T47D (cell line): ENCODE measurements around the gene TMEM258.
A peak's percentile ranks its signal among the peaks of the same experiment; 100 is the strongest.

Experiments used
- DNase-seq, 2 experiments: peaks; one replicate each; pipeline versions ENCODE4 v3.0.0 to v3.0.0-alpha.2; 2011 to 2012; ENCODE audit warnings: low read depth in 1 of 2, low spot score in 1 of 2
- JUND ChIP-seq: IDR thresholded peaks from 2 replicates; pipeline ENCODE4 v1.6.1; 2012; ENCODE audit warnings: low read depth
- in situ Hi-C: cut with HindIII; loops from 2 replicates; pipeline ENCODE4 v1.10.0; 2016; ENCODE audit warnings: low sequenced_read_pairs, low pct_unique_long_range_greater_than_20kb

The TMEM258 gene

GRCh38 chr11:61792310-61793082 lies at the start of gene TMEM258, which contains the start of gene FEN1:
Gene TMEM258 (minus strand): TSS chr11:61792599. CDS start chr11:61792558, 41 bp downstream.
Gene FEN1 (plus strand): TSS chr11:61792911. CDS start chr11:61795362, 2,451 bp downstream.
- DNase-seq = peak; percentile 95 to 97
- in situ Hi-C loops = no loop called here
- no peak for TF ChIP-seq JUND

- no peak for DNase-seq
- no peak for TF ChIP-seq JUND
- in situ Hi-C loops = no loop called here
These were observed 49.5 kb upstream of the TMEM258 start for GRCh38 chr11:61841636-61842527.

- in situ Hi-C loops = no loop called here
- DNase-seq = no peak
These were observed 48.0 kb upstream of the TMEM258 start for GRCh38 chr11:61840371-61840770.

GRCh38 chr11:61839742-61840141 lies 47.3 kb upstream of the TMEM258 start:
- DNase-seq = no peak
- TF ChIP-seq JUND = no peak
- in situ Hi-C loops = no loop called here

More at GRCh38 chr11:61840371-61840770, 48.0 kb upstream of the TMEM258 start:
- TF ChIP-seq JUND = no peak

- in situ Hi-C loops = no loop called here
- no peak for DNase-seq
- TF ChIP-seq JUND = no peak
These were observed 46.5 kb upstream of the TMEM258 start for GRCh38 chr11:61838921-61839320.

- in situ Hi-C loops = no loop called here
- no peak for TF ChIP-seq JUND
- DNase-seq = no peak
These were observed 46.1 kb upstream of the TMEM258 start for GRCh38 chr11:61838501-61838900.

GRCh38 chr11:61837411-61838005 lies 45.1 kb upstream of the TMEM258 start:
- DNase-seq = no peak
- in situ Hi-C loops = no loop called here
- no peak for TF ChIP-seq JUND

- DNase-seq = no peak
- in situ Hi-C loops = no loop called here
- TF ChIP-seq JUND = no peak
These were observed 43.8 kb upstream of the TMEM258 start for GRCh38 chr11:61836193-61836592.

GRCh38 chr11:61834278-61835048 lies 42.1 kb upstream of the TMEM258 start:
- TF ChIP-seq JUND = no peak
- in situ Hi-C loops = no loop called here
- DNase-seq = no peak

- no peak for DNase-seq
- TF ChIP-seq JUND = no peak
- in situ Hi-C loops = no loop called here
These were observed 41.5 kb upstream of the TMEM258 start for GRCh38 chr11:61833926-61834277.

GRCh38 chr11:61833471-61833870 lies 41.1 kb upstream of the TMEM258 start:
- in situ Hi-C loops = no loop called here
- DNase-seq = no peak
- no peak for TF ChIP-seq JUND

GRCh38 chr11:61832754-61833153 lies 40.4 kb upstream of the TMEM258 start:
- TF ChIP-seq JUND = no peak
- no peak for DNase-seq
- in situ Hi-C loops = no loop called here
